ENCODE results near the gene C17orf107. TPM values are rescaled to one million over a fixed set of nuclear protein-coding genes. Genes with fewer than 3 reads are reported as not detected.
A peak's percentile ranks its signal among the peaks of the same experiment; 100 is the strongest.

C17orf107 gene
- total and polyA plus RNA-seq, 2 of the 13 experiments (the other 11 are each of a cell fraction or from before 2014, with no cell fraction given) = 0.20 to 0.59 TPM

DNA sequence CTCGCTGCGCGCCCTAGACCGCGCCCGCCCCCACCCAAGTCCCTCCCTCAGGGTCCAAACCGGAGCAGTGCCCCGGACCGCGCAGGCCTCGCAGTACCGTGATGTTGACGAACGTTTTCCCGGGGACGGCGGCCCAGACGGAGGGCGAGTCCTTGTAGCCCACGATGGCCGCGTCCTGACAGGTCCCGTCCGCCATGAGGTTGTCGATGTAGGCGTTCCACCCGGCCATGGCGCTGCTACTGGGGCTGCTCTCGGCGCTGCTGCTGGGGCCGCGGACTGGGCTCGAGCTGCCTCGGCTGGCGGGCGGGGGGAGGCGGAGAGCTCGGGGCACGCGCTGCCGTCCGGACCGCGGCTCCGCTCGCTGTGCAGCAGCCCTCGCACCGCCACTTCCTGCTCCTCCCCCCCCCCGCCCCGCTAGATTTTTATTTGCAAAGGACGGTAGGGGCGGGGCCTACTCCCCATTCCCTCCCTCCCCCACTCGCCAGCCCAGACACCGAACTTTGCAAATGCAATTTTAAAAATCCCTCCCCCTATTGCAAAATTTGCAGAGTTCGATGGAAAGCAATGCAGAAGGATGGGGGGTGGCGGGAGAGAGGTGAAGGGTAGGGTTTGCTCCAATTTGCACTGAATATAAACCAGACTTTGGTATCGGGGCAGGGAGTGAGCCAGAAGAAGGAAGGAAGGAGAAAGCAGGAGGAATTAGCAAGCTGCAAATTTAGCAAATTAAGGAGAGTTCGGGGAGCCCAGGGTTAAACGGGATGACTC, 49.0 kb downstream of the C17orf107 start, which contains the start of gene PFN1 (continued):
- TF ChIP-seq ZMYM4 (CRISPR knock-in tag; IDR thresholded peaks at IDR 0.05) (no peak), RXRA (CRISPR knock-in tag; IDR thresholded peaks at IDR 0.05) (no peak), RAD21 (CRISPR knock-in tag; IDR thresholded peaks at IDR 0.05) (no peak), STAT6 (CRISPR knock-in tag; IDR thresholded peaks at IDR 0.05; ENCODE audit: borderline replicate concordance) (no peak; the same call in 1 of the 2 replicates), NFATC3 (CRISPR knock-in tag; IDR thresholded peaks at IDR 0.05) (no peak), NFE2 (CRISPR knock-in tag; IDR thresholded peaks at IDR 0.05) (no peak), ISL2 (CRISPR knock-in tag; IDR thresholded peaks at IDR 0.05) (peak; percentile 16; the same call in 1 of the 2 replicates), U2AF1 (optimal IDR thresholded peaks at IDR 0.05; ENCODE audit: low read depth, low read length) (no peak), SIX1 (CRISPR knock-in tag; IDR thresholded peaks at IDR 0.05; ENCODE audit: borderline replicate concordance) (no peak)
- TF ChIP-seq, protein P1, sequence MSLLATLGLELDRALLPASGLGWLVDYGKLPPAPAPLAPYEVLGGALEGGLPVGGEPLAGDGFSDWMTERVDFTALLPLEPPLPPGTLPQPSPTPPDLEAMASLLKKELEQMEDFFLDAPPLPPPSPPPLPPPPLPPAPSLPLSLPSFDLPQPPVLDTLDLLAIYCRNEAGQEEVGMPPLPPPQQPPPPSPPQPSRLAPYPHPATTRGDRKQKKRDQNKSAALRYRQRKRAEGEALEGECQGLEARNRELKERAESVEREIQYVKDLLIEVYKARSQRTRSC (CRISPR knock-in tag; IDR thresholded peaks at IDR 0.05; ENCODE audit: low read depth) = no peak
- TF ChIP-seq, protein P2, sequence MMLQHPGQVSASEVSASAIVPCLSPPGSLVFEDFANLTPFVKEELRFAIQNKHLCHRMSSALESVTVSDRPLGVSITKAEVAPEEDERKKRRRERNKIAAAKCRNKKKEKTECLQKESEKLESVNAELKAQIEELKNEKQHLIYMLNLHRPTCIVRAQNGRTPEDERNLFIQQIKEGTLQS (CRISPR knock-in tag; IDR thresholded peaks at IDR 0.05) = peak; percentile 17; the same call in 1 of the 2 replicates
- TF ChIP-seq, protein P3, sequence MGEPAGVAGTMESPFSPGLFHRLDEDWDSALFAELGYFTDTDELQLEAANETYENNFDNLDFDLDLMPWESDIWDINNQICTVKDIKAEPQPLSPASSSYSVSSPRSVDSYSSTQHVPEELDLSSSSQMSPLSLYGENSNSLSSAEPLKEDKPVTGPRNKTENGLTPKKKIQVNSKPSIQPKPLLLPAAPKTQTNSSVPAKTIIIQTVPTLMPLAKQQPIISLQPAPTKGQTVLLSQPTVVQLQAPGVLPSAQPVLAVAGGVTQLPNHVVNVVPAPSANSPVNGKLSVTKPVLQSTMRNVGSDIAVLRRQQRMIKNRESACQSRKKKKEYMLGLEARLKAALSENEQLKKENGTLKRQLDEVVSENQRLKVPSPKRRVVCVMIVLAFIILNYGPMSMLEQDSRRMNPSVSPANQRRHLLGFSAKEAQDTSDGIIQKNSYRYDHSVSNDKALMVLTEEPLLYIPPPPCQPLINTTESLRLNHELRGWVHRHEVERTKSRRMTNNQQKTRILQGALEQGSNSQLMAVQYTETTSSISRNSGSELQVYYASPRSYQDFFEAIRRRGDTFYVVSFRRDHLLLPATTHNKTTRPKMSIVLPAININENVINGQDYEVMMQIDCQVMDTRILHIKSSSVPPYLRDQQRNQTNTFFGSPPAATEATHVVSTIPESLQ (CRISPR knock-in tag; conservative IDR thresholded peaks at IDR 0.05) = no peak
- TF ChIP-seq, protein P4, sequence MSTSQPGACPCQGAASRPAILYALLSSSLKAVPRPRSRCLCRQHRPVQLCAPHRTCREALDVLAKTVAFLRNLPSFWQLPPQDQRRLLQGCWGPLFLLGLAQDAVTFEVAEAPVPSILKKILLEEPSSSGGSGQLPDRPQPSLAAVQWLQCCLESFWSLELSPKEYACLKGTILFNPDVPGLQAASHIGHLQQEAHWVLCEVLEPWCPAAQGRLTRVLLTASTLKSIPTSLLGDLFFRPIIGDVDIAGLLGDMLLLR (CRISPR knock-in tag; IDR thresholded peaks at IDR 0.05) = no peak; the same call in 1 of the 2 replicates

Data from HepG2 (cell line).